OCI-LY1 (cell line): ENCODE measurements around the gene TIMM17B.

ENCODE experiments used
- CTCF ChIP-seq: fragments of 200-600 bp; sonication (generic), shearing (Covaris generic); IDR thresholded peaks from 2 replicates; pipeline ENCODE4 v1.5.1; 2017; ENCODE audit warnings: mild to moderate bottlenecking, antibody characterized with exemption, low read length, moderate library complexity, mixed read lengths
- EZH2 ChIP-seq: fragments of 200-600 bp; sonication (generic), shearing (Covaris generic); IDR thresholded peaks from 2 replicates; pipeline ENCODE4 v1.8.0; 2017; ENCODE audit warnings: borderline replicate concordance, mixed run types, mild to moderate bottlenecking, antibody characterized with exemption, low read length, moderate library complexity, mixed read lengths

GRCh38 chrX:48935301-48935670 lies 37.7 kb upstream of the TIMM17B start:
- TF ChIP-seq CTCF = no peak
- TF ChIP-seq EZH2 = no peak
